SH-SY5Y (cell line): Measurements from ENCODE around the gene MAPT.

Experiments used
- GATA2 ChIP-seq: IDR thresholded peaks from 2 replicates; pipeline ENCODE4 v1.6.1; 2011; ENCODE audit warnings: mild to moderate bottlenecking, low read depth, low read length
- GATA3 ChIP-seq: IDR thresholded peaks from 2 replicates; pipeline ENCODE4 v1.6.1; 2011; ENCODE audit warnings: low read depth, mild to moderate bottlenecking, low read length, moderate library complexity

- TF ChIP-seq GATA2 = no peak
- no peak for TF ChIP-seq GATA3
These were observed 47.9 kb downstream of the MAPT start for GRCh38 chr17:45942284-45942683.
